ENCODE measurements around the gene YY1.

DNA sequence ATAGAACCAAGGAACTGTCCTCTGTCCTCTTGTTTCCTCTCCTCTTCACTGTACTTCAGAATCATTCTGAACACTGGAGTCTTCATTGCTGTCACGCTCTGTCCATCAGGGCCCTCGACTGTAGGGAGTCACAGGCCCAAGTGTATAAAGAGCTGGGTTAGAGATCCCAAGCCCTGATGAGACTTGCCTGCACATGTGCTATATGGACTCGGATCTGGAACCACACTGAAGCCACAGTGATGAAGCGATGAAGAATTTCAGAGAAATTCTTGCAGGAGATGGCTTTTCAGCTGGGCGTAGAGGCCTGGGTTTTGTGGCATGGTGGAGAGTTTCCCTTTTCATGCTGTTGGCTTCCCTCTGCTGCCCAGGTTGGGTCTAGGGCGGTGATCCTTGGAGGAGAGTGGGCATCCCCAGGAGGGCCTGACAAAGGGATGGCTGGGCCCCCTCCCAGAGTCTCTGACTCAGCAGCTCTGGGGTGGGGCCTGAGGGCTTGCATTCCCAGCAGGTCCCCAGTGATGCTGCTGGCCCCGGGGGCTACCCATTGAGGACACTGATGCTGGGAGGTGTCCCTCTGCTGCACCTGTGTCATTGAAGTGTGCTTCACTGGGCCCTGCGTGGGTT lies 39.6 kb upstream of the YY1 start:
- TF ChIP-seq CTCF (IDR thresholded peaks at IDR 0.05) (no peak), POLR2A (IDR thresholded peaks at IDR 0.05) (no peak), EP300 (IDR thresholded peaks at IDR 0.05) (no peak), POLR2AphosphoS5 (IDR thresholded peaks at IDR 0.05) (no peak)
